Measurements from ENCODE around the gene GRB10. TPM values are rescaled to one million over a fixed set of nuclear protein-coding genes. Genes with fewer than 3 reads are reported as not detected.
A peak's percentile ranks its signal among the peaks of the same experiment; 100 is the strongest.

Gene GRB10
- total RNA-seq, 1 donor from 2014 or later: 93.0 TPM

DNA sequence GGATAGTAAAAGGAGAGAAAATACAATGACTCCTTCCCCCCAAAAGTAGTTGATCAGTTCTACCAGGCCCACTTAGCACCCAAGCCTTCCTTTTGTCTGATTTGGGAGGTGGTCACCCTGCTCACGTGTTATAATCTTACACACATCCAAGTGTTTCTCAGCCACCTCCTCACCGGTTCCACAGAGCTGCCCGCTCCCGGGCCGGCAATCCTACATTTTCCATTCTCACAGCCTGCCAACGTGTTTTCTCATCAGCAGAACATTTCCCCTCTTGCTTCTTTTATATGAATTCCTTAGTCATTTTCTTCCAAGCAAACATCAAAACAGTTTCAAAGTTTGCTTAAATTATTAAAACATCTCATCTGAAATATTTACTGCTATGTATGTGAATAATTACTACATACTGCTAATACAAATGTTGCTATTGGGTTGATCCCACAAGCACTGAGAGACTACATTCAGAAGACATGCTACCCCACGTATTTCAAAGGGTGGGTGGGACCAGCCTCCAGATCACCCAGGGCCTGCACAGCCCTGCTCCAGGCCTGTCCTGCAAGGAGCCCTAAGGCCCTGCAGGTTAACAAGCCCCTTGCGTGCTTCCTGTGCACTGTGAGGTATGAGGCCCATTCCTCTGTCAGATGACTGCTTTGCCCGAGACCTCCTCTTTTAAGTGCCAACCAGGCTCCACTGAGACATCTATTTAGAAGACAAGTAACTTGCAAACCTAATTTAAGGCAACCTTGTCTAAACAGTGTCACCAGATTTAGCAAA, 75.3 kb downstream of the GRB10 start:
- Mint-ChIP-seq H3K36me3 (ENCODE audit: low read depth) (peaks cover 6% of the 10 kb centered on the region), H3K4me1 (peaks cover 26% of the 10 kb centered on the region)

GRCh38 chr7:50706469-50706937, 76.2 kb downstream of the GRB10 start:
- H3K27me3 Mint-ChIP-seq (ENCODE audit: low read depth): no peaks in the 10 kb centered on the region
- H3K36me3 Mint-ChIP-seq (ENCODE audit: low read depth): peaks cover 10% of the 10 kb centered on the region
- peaks cover 20% of the 10 kb centered on the region for H3K4me1 Mint-ChIP-seq
- no peak for DNase-seq (ENCODE audit: low read depth, low spot score)
- no peak overlapping the region for H3K4me3 Mint-ChIP-seq
- no peaks in the 10 kb centered on the region for H3K9me3 Mint-ChIP-seq
- no peak overlapping the region for H3K27ac Mint-ChIP-seq (ENCODE audit: unreplicated experiment)
- TF ChIP-seq, protein P1, sequence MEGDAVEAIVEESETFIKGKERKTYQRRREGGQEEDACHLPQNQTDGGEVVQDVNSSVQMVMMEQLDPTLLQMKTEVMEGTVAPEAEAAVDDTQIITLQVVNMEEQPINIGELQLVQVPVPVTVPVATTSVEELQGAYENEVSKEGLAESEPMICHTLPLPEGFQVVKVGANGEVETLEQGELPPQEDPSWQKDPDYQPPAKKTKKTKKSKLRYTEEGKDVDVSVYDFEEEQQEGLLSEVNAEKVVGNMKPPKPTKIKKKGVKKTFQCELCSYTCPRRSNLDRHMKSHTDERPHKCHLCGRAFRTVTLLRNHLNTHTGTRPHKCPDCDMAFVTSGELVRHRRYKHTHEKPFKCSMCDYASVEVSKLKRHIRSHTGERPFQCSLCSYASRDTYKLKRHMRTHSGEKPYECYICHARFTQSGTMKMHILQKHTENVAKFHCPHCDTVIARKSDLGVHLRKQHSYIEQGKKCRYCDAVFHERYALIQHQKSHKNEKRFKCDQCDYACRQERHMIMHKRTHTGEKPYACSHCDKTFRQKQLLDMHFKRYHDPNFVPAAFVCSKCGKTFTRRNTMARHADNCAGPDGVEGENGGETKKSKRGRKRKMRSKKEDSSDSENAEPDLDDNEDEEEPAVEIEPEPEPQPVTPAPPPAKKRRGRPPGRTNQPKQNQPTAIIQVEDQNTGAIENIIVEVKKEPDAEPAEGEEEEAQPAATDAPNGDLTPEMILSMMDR (conservative IDR thresholded peaks at IDR 0.05): no peak

More for the DNA sequence above, 75.3 kb downstream of the GRB10 start:
- Mint-ChIP-seq H3K9me3 (no peaks in the 10 kb centered on the region), H3K27ac (ENCODE audit: unreplicated experiment) (peak overlapping the region; percentile 44), H3K4me3 (no peak overlapping the region), H3K27me3 (ENCODE audit: low read depth) (no peaks in the 10 kb centered on the region)
- TF ChIP-seq, protein P1 (conservative IDR thresholded peaks at IDR 0.05): no peak
- no peak for DNase-seq (ENCODE audit: low read depth, low spot score)

GRCh38 chr7:50704844-50705243, 77.9 kb downstream of the GRB10 start:
- Mint-ChIP-seq H3K4me3 (no peak overlapping the region), H3K27ac (ENCODE audit: unreplicated experiment) (no peak overlapping the region), H3K4me1 (peaks cover 20% of the 10 kb centered on the region), H3K9me3 (no peaks in the 10 kb centered on the region), H3K36me3 (ENCODE audit: low read depth) (peaks cover 13% of the 10 kb centered on the region), H3K27me3 (ENCODE audit: low read depth) (no peaks in the 10 kb centered on the region)
- no peak for DNase-seq (ENCODE audit: low read depth, low spot score)
- TF ChIP-seq, protein P1 (conservative IDR thresholded peaks at IDR 0.05): no peak

GRCh38 chr7:50703654-50704053, 79.0 kb downstream of the GRB10 start:
- Mint-ChIP-seq H3K36me3 (ENCODE audit: low read depth) (peaks cover 13% of the 10 kb centered on the region), H3K27ac (ENCODE audit: unreplicated experiment) (no peak overlapping the region), H3K4me1 (peaks cover 20% of the 10 kb centered on the region), H3K27me3 (ENCODE audit: low read depth) (no peaks in the 10 kb centered on the region), H3K9me3 (no peaks in the 10 kb centered on the region), H3K4me3 (no peak overlapping the region)
- TF ChIP-seq, protein P1 (conservative IDR thresholded peaks at IDR 0.05): no peak
- DNase-seq (ENCODE audit: low read depth, low spot score): no peak

- no peak overlapping the region for H3K27ac Mint-ChIP-seq (ENCODE audit: unreplicated experiment)
- H3K36me3 Mint-ChIP-seq (ENCODE audit: low read depth): peaks cover 15% of the 10 kb centered on the region
- H3K27me3 Mint-ChIP-seq (ENCODE audit: low read depth): peaks cover 5% of the 10 kb centered on the region
- H3K4me1 Mint-ChIP-seq: peaks cover 7% of the 10 kb centered on the region
- no peak overlapping the region for H3K4me3 Mint-ChIP-seq
- DNase-seq (ENCODE audit: low read depth, low spot score): no peak
- H3K9me3 Mint-ChIP-seq: peaks cover 3% of the 10 kb centered on the region
- TF ChIP-seq, protein P1 (conservative IDR thresholded peaks at IDR 0.05): no peak
These were observed 83.6 kb downstream of the GRB10 start for GRCh38 chr7:50699143-50699542.

Data from neural crest cell (in vitro differentiated cells).